SK-N-SH (cell line): ENCODE data around the gene NANOGP8.

Experiments used
- EP300 ChIP-seq, 2 experiments: IDR thresholded peaks; 2 replicates each; pipeline versions ENCODE4 v1.4.0 to v1.6.1; 2012; ENCODE audit warnings: borderline replicate concordance in 1 of 2, low read depth in 1 of 2, low read length in 1 of 2
- EZH2phosphoT487 ChIP-seq: fragments of 200-600 bp; sonication (generic); IDR thresholded peaks from 2 replicates; pipeline ENCODE4 v1.6.1; 2017; ENCODE audit warnings: low read depth, mixed run types, mild to moderate bottlenecking, antibody characterized with exemption, moderate library complexity, borderline replicate concordance
- POLR2AphosphoS5 ChIP-seq: IDR thresholded peaks from 2 replicates; pipeline ENCODE4 v1.6.1; 2012; ENCODE audit warnings: low read depth, low read length
- RFX5 ChIP-seq: IDR thresholded peaks from 2 replicates; pipeline ENCODE4 v1.6.1; 2012; ENCODE audit warnings: mild to moderate bottlenecking, improper control_type of control experiment, low read length
- TAF1 ChIP-seq: IDR thresholded peaks from 2 replicates; pipeline ENCODE4 v1.6.1; 2012; ENCODE audit warnings: low read depth, mild to moderate bottlenecking, low read length, moderate library complexity, borderline replicate concordance
- TF ChIP-seq, protein P1 (sequence below): fragments of 200-600 bp; sonication (generic); IDR thresholded peaks from 2 replicates; pipeline ENCODE4 v1.6.1; 2017; ENCODE audit warnings: antibody characterized with exemption, mild to moderate bottlenecking, moderate library complexity
- TF ChIP-seq, protein P2 (sequence below): IDR thresholded peaks from 2 replicates; pipeline ENCODE4 v1.4.0; 2012; ENCODE audit warnings: low read depth
- TF ChIP-seq, protein P3 (sequence below): IDR thresholded peaks from 2 replicates; pipeline ENCODE4; 2012

DNA sequence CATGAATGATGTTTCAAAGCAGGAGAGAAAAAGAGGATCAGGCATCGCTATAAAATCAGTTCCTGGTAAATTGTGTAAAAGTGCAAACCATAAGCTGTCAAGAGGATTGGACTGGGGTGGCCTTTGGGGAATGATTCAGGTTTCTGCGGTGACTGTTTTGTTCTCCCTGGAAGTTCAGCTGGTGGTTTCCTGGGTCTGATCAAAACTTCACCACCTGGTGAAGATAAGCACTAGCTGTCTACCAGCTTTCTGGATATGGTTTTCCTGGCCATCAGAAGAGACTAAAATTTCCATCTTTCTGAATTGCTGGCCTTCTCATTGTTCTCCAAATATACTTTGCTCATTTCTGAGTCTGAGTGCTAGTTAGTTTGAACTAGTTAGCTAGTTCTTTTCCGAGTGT, 2.7 kb upstream of the NANOGP8 start:
- TF ChIP-seq EZH2phosphoT487, result no peak
- TF ChIP-seq EP300 (IDR thresholded peaks at IDR 0.05; ENCODE audit: borderline replicate concordance in 1 of 2, low read depth in 1 of 2, low read length in 1 of 2), result no peak
- TF ChIP-seq, protein P1, sequence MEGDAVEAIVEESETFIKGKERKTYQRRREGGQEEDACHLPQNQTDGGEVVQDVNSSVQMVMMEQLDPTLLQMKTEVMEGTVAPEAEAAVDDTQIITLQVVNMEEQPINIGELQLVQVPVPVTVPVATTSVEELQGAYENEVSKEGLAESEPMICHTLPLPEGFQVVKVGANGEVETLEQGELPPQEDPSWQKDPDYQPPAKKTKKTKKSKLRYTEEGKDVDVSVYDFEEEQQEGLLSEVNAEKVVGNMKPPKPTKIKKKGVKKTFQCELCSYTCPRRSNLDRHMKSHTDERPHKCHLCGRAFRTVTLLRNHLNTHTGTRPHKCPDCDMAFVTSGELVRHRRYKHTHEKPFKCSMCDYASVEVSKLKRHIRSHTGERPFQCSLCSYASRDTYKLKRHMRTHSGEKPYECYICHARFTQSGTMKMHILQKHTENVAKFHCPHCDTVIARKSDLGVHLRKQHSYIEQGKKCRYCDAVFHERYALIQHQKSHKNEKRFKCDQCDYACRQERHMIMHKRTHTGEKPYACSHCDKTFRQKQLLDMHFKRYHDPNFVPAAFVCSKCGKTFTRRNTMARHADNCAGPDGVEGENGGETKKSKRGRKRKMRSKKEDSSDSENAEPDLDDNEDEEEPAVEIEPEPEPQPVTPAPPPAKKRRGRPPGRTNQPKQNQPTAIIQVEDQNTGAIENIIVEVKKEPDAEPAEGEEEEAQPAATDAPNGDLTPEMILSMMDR, result no peak
- no peak for TF ChIP-seq POLR2AphosphoS5
- no peak for TF ChIP-seq TAF1
- TF ChIP-seq, protein P2, sequence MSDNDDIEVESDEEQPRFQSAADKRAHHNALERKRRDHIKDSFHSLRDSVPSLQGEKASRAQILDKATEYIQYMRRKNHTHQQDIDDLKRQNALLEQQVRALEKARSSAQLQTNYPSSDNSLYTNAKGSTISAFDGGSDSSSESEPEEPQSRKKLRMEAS, result no peak
- TF ChIP-seq RFX5, result no peak
- TF ChIP-seq, protein P3, sequence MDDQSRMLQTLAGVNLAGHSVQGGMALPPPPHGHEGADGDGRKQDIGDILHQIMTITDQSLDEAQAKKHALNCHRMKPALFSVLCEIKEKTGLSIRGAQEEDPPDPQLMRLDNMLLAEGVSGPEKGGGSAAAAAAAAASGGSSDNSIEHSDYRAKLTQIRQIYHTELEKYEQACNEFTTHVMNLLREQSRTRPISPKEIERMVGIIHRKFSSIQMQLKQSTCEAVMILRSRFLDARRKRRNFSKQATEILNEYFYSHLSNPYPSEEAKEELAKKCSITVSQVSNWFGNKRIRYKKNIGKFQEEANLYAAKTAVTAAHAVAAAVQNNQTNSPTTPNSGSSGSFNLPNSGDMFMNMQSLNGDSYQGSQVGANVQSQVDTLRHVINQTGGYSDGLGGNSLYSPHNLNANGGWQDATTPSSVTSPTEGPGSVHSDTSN, result no peak
